GM12872 (cell line): Measurements from ENCODE around the gene IL18R1.

Experiments used
- CTCF ChIP-seq: IDR thresholded peaks from 3 replicates; pipeline ENCODE4 v1.5.1; 2011; ENCODE audit warnings: low read depth, mild to moderate bottlenecking, low read length, moderate library complexity; ENCODE audit not compliant: insufficient read depth

IL18R1 gene

GRCh38 chr2:102396012-102396411, 40.4 kb downstream of the IL18R1 start:
- TF ChIP-seq CTCF = no peak

- TF ChIP-seq CTCF = no peak
Observed at GRCh38 chr2:102397209-102397608, 41.6 kb downstream of the IL18R1 start.

GRCh38 chr2:102399499-102400141, 44.0 kb downstream of the IL18R1 start:
- no peak for TF ChIP-seq CTCF

- no peak for TF ChIP-seq CTCF
Observed at GRCh38 chr2:102401456-102401855, 45.9 kb downstream of the IL18R1 start.

GRCh38 chr2:102401865-102402264, 46.3 kb downstream of the IL18R1 start:
- TF ChIP-seq CTCF = no peak

- TF ChIP-seq CTCF = no peak
Observed at GRCh38 chr2:102410952-102411351, 55.4 kb downstream of the IL18R1 start.

DNA sequence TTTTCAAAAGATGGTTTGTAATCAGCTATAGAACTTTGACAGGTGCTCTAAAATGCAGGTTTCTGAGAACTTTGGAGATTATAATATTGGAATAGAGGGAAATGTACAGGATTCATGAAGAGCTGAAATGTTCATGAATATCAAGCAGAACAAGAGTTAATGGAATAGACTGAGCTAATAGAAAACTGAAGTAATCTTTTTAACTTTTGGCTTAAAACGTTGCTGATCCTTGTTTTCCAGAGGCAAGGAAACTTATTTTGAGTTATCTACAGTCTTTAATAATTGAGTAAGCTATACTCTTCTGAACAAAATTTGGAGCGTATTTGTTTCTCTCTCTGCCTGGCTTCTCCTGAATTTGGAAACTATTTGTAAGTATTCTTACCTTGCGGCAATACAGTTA, 56.6 kb downstream of the IL18R1 start:
- TF ChIP-seq CTCF = no peak
